Keratinocyte (primary cell): ENCODE data around the gene KSR2.

Experiments used
- CTCF ChIP-seq, 3 experiments: IDR thresholded peaks in 1 of 3; conservative IDR thresholded peaks in 1 of 3; optimal IDR thresholded peaks in 1 of 3; 2 replicates in 2 of 3; 3 replicates in 1 of 3; pipeline versions ENCODE3 to v1.5.1; 2011; ENCODE audit warnings: low read length in 3 of 3, mild to moderate bottlenecking in 3 of 3, moderate library complexity in 2 of 3, control low read depth in 1 of 3, inconsistent platforms in 1 of 3; ENCODE audit not compliant: insufficient read depth in 2 of 3; ENCODE audit errors: extremely low read depth in 1 of 3
- EZH2 ChIP-seq: IDR thresholded peaks from one replicate; pipeline ENCODE4 v1.6.1; 2012; ENCODE audit warnings: inconsistent platforms, mild to moderate bottlenecking, low read length, moderate library complexity

GRCh38 chr12:117844114-117844830, 124.5 kb downstream of the KSR2 start:
- TF ChIP-seq CTCF (optimal IDR thresholded peaks at IDR 0.05 in 1 of 3, IDR thresholded peaks at IDR 0.05 in 1 of 3, conservative IDR thresholded peaks at IDR 0.05 in 1 of 3; ENCODE audit: extremely low read depth in 1 of 3, insufficient read depth in 2 of 3, low read length in 3 of 3): no peak
- no peak for TF ChIP-seq EZH2
